DMS53 treated with DMSO at 0.1 percent for 48 hours (cell line): Measurements from ENCODE around the gene RPL13.
"Not testable (repeated sequence)": the region's sequence is repeated elsewhere in the genome, so short reads cannot be mapped to it uniquely, and the experiment has no call there.

ENCODE experiments used
- DNase-seq: peaks from one replicate; lab custom pipeline; 2025; ENCODE audit not compliant: unreplicated experiment; lab: John Stamatoyannopoulos, UW

The RPL13 gene

DNA sequence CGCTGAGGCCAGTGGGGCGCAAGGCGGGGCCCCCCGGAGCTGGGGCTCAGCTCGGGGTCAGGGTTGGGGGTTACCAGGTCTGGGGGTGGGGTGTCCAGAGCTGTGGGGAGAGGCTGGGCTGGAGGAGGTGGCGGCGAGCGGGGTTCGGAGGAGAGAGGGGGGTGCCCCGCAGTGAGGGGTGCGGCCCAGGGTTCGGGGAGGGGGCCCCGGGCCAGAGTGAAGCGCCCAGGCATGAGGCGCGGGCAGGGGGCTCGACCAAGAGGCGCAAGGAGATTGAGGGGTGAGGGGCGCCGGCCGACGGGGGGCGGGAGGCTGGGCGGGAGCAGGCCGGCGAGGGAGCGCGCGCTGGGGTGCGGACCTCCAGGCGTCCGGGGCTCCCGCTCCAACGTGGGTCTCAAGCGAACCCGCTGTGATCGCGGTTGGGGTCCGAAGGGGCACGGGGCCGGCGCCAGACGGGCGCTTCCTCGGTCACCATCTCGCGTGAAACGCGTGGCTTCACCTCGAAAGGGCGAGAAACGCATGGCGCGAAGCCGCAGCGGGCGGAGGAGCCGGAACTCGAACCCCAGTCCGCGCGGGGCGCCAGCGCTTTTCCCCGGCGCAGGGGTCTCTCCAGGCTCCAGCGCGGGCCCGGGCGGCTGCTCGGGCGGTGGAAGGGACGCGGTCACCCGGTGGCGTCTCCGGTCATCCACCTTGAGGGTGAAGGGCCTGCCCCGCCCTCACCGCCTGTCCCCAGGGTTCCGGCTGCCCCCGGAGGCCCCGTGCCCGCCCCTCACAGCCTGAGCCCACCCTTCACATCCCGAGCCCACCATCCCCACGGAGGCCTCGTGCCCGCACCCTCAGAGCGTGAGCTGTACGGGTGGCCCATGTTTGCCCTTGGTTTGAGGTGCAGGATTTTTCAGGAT is 15.9 kb downstream of the RPL13 start:
- no peak for DNase-seq

- DNase-seq: no peak
These were observed 16.7 kb downstream of the RPL13 start for GRCh38 chr16:89577055-89577759.

DNA sequence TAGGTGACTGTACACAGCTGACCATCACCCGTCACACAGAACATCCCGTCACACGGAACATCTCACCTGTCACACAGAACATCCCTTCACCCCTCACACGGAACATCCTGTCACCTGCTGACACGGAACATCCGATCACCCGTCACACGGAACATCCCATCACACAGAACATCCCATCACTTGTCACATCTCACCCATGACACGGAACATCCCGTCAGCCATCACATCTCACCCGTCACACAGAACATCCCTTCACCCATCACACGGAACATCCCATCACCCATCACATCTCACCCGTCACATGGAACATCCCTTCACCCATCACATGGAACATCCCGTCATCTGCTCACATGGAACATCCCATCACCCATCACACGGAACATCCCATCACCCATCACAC is 18.9 kb downstream of the RPL13 start:
- no peak for DNase-seq

GRCh38 chr16:89581045-89581695 is 20.7 kb downstream of the RPL13 start:
- DNase-seq: no peak

DNA sequence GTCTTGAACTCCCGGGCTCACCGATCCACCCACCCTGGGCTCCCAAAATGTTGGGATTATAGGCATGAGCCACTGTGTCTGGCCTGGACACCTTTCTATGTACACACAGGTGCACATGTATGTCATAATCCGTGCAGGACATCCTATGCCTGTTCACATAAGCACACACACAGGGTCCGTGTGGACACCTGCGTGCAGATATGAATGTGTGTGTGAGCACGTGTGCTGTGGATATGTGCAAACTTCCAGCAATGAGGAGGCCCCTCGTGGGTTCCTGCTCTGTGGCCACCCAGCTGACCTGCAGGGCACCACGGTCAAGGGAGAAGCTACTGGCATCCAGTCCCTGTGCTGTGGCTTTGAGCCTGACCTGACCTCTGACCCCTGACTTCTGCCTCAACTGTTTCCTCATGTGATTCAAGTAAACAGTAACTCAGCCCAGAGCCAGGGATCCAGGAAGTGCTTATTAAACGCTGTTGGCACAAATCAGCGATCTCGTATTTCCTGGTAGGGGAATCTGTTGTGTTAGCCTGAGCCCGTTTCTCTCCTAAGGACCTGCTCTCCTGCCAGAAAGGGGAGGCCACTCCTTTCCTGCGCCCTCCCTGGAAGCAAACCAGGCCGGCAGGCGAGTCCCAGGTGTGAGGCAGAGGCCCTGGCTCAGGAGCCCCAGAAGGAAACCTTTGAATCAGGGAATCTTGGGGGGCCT is 21.5 kb downstream of the RPL13 start:
- DNase-seq: peak; percentile 37

DNA sequence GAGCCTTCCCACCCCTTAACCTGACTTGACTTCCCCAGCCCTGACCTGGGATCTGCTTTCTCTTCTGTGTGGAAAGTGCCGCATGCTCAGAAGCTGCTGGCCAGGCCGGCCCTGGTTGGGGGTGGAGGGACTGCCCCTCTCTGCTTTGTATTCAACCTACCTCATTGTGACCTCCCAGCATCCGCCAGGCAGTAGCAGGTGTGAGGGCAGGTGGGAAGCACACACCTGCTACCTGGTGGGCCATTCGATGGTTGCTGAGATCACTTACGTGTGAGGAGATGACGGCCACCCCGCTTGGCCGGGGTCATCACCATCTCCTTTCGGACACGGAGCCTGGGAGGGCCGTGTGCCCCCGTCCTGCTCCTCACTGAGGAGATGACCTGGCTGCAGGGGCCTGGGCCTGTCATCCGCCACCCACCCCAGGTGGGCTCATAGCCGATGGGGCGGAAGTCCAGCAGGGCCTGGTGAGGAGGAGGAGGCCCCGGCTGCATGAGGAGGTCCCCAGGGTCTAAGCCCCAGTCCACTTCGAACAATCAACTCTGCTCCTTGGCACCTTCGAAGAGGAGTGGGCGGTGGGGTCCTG is 22.2 kb downstream of the RPL13 start:
- no peak for DNase-seq

- no peak for DNase-seq
These were observed 22.9 kb downstream of the RPL13 start for GRCh38 chr16:89583197-89583894.

- DNase-seq: no peak
These were observed 23.6 kb downstream of the RPL13 start for GRCh38 chr16:89583895-89584644.

GRCh38 chr16:89584768-89585549 is 24.5 kb downstream of the RPL13 start:
- DNase-seq: no peak

- no peak for DNase-seq
These were observed 25.7 kb downstream of the RPL13 start for GRCh38 chr16:89586218-89586617.

DNA sequence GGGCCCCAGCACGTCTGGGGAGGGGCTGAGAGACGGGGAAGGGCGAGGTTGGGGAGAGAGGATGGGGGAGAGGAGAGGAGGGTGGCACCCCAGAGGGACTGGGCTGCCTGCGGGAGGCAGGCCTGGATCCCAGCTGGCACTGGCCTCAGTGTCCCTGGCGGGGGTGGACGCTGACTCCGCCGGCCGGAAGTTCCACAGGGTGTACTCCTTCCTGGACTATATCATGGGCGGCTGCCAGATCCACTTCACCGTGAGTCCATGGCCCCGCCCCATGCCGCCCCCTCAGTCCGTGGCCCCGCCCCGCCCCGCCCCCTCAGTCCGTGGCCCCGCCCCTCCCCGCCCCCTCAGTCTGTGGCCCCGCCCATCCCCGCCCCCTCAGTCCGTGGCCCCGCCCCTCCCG is 26.4 kb downstream of the RPL13 start:
- no peak for DNase-seq

- not testable (repeated sequence) for DNase-seq
These were observed 27.2 kb downstream of the RPL13 start for GRCh38 chr16:89587676-89588075.

DNA sequence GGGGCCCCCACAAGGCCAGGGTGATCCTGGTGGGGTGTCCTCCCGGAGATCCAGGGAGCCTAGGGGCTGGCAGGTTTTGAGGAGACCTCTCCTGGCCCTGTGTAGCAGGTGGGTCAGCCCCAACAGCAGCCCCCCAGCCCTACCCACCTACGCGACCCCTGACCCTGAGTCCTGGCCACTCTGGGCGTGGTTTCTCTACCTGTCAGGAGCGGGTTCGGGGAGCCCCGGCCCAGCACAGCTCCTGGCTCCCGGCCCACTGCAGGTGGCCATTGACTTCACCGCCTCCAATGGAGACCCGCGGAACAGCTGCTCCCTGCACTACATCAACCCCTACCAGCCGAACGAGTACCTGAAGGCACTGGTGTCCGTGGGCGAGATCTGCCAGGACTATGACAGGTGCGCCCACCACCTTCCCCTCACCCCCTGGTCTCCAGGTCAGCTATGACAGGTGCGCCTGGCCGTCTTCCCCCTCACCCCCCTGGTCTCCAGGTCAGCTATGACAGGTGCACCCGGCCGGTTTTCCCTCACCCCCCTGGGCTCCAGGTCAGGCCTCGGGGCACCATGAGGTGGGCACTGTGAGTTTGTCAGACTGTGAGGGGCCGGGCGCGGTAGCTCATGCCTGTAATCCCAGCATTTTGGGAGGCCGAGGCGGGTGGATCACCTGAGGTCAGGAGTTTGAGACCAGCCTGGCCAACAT is 28.1 kb downstream of the RPL13 start:
- no peak for DNase-seq

DNA sequence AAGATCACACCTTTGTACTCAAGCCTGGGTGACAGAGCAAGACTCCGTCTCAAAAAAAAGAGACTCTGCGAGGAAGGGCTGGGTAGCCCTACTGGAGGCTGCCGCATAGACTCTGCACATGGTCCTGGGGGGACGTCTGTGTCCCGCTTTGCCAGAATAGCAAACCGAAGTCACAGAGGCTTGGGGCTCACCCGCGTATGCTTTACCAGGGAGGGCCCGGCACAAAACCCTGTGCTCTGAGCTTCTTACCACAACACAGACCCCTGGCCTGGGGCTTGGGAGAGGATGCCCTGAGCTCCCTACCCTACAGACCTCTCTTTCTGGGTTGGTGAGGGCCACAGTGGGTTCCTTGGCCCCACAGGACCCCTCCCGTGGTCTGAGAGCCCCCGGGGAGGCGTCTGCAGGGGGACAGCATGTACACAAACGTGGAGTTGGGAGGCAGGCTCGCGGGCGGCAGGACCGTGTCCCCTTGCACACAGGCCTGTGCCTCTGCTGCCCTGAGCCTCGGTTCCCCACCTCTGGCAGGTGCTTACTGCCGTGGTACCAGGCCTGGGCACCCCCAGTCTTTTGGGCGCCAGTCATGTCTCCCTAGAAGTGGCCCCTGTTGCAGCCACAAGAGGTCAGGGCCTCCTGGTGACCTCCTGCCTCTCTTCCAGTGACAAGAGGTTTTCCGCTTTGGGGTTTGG is 28.9 kb downstream of the RPL13 start:
- no peak for DNase-seq

DNA sequence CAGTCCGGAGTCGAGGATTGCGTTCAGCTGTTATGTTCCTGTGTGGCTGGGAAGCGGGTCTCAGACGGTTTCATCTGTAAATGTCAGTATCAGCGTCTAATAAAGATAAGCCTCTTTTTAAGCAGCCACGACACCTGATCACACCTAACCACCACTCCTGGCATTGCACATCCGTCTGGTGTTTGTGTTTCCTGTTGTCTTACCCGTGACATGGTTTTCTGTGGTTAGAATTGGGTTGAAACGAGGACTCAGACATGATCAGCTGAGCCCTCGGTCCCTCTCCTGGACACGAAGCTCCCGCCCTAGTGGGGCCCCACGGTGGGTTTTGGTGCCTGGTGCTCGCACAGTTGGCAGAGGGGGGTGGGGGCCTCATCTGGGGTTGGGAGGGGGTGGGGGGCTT is 33.4 kb downstream of the RPL13 start:
- no peak for DNase-seq

DNA sequence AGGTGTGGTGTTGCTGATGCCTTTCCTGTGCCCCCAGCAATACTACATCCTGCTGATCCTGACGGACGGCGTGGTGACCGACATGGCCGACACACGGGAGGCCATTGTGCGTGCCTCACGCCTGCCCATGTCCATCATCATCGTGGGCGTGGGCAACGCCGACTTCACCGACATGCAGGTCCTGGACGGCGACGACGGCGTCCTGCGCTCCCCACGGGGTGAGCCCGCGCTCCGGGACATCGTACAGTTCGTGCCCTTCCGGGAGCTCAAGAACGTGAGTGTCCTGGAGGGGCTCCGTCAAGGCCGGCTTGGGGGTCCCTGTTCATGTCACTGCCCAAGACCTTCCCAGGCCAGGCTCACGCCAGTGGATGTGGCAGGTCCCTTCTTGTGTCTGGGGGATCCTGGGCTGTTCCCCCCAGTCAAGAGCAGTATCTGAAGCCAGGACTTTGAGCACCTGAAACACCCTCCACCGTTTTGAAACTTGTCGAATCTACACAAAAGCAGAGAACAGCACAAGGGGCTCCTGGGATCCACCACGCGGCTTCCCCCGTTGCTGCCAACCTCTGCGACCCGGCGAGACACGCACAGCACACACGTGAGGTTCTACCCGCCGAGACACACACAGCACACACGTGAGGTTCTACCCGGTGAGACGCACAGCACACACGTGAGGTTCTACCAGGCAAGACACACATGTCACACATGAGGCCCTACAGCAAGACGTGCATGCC is 35.0 kb downstream of the RPL13 start:
- no peak for DNase-seq
